ENCODE measurements around the gene CHD5. TPM values are rescaled to one million over a fixed set of nuclear protein-coding genes. Genes with fewer than 3 reads are reported as not detected.

Gene CHD5
- total RNA-seq, 1 experiment from 2014 or later, result 0.39 TPM

DNA sequence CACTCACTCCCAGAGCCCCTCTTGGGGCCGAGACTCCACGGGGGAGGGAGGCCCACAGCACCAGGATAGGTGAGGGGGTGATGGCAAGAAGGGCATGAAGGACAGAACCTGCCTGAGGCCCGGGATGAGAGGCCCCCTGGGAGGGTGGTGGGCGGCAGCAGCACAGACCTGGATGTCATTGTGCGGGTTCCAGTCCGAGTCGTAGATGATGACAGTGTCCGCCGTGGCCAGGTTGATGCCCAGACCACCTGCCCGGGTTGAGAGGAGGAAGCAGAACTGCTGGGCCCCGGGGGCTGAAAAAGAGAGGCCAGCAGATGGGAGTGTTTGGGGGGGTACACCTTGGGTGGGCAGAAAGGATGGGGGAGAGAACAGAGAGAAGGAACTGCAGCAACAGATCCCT lies 50.1 kb downstream of the CHD5 start:
- no peak for DNase-seq
- intact Hi-C loops (cut with micrococcal nuclease; ENCODE audit: unreplicated experiment), result no loop called here
- BruUV-seq (replicated peaks), result no TSS peak
- no peak overlapping the region for H3K27ac Mint-ChIP-seq (ENCODE audit: unreplicated experiment)
- H3K9me3 ChIP-seq, result no peaks in the 10 kb centered on the region
- H3K9me3 Mint-ChIP-seq (ENCODE audit: unreplicated experiment), result peaks cover 16% of the 10 kb centered on the region
- no peaks in the 10 kb centered on the region for H3K27me3 Mint-ChIP-seq (ENCODE audit: insufficient read depth, unreplicated experiment)
- H3K4me1 Mint-ChIP-seq (ENCODE audit: low read depth, unreplicated experiment), result no peaks in the 10 kb centered on the region
- H3K36me3 ChIP-seq (ENCODE audit: control insufficient read depth, insufficient read depth, low read length), result no peaks in the 10 kb centered on the region
- no peak overlapping the region for H3K4me3 Mint-ChIP-seq (ENCODE audit: unreplicated experiment)
- ChIA-PET POLR2A (no interaction called here), CTCF (no interaction called here)
- TF ChIP-seq CTCF (IDR thresholded peaks at IDR 0.05; ENCODE audit: insufficient read depth in 1 of 2, low read depth in 1 of 2, low read length in 1 of 2, severe bottlenecking in 1 of 2, unreplicated experiment in 1 of 2), result no peak
- no peak overlapping the region for H3K4me3 ChIP-seq (ENCODE audit: low read depth, low read length)
- no peaks in the 10 kb centered on the region for H3K36me3 Mint-ChIP-seq (ENCODE audit: insufficient read depth, unreplicated experiment)
- no peaks in the 10 kb centered on the region for H3K4me1 ChIP-seq
- H3K27me3 ChIP-seq (replicated peaks; ENCODE audit: control insufficient read depth, insufficient read depth, low read length), result no peaks in the 10 kb centered on the region

DNA sequence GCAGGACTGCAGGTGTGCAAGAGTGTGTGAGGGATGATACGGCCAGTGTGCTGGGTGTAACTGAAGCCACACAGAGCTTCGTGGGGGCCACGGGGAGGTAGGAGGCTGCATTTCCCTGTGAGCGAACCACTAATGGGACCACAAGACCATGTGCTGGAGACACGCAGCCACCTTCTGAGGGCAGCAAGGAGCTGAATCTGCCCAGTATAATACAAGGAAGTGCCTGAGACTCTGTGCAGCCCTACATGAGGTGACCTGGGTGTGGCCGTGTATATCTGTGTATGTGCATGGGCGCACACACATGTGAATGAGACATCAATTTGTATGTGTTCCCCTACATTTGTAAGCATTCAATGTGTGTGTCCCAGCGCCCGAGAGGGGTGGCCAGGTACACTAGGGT lies 50.8 kb downstream of the CHD5 start:
- H3K9me3 Mint-ChIP-seq (ENCODE audit: unreplicated experiment), result peaks cover 16% of the 10 kb centered on the region
- H3K27ac Mint-ChIP-seq (ENCODE audit: unreplicated experiment), result no peak overlapping the region
- no peaks in the 10 kb centered on the region for H3K4me1 Mint-ChIP-seq (ENCODE audit: low read depth, unreplicated experiment)
- no peak for TF ChIP-seq CTCF (IDR thresholded peaks at IDR 0.05; ENCODE audit: insufficient read depth in 1 of 2, low read depth in 1 of 2, low read length in 1 of 2, severe bottlenecking in 1 of 2, unreplicated experiment in 1 of 2)
- H3K27me3 ChIP-seq (replicated peaks; ENCODE audit: control insufficient read depth, insufficient read depth, low read length), result no peaks in the 10 kb centered on the region
- H3K36me3 ChIP-seq (ENCODE audit: control insufficient read depth, insufficient read depth, low read length), result no peaks in the 10 kb centered on the region
- H3K36me3 Mint-ChIP-seq (ENCODE audit: insufficient read depth, unreplicated experiment), result no peaks in the 10 kb centered on the region
- H3K27me3 Mint-ChIP-seq (ENCODE audit: insufficient read depth, unreplicated experiment), result no peaks in the 10 kb centered on the region
- ChIA-PET CTCF (no interaction called here), POLR2A (no interaction called here)
- DNase-seq, result no peak
- no peaks in the 10 kb centered on the region for H3K9me3 ChIP-seq
- no TSS peak for BruUV-seq (replicated peaks)
- no peaks in the 10 kb centered on the region for H3K4me1 ChIP-seq
- intact Hi-C loops (cut with micrococcal nuclease; ENCODE audit: unreplicated experiment), result no loop called here
- no peak overlapping the region for H3K4me3 Mint-ChIP-seq (ENCODE audit: unreplicated experiment)
- H3K4me3 ChIP-seq (ENCODE audit: low read depth, low read length), result no peak overlapping the region

- H3K4me3 Mint-ChIP-seq (ENCODE audit: unreplicated experiment), result no peak overlapping the region
- intact Hi-C loops (cut with micrococcal nuclease; ENCODE audit: unreplicated experiment), result no loop called here
- no peak for DNase-seq
- ChIA-PET POLR2A (no interaction called here), CTCF (interaction anchor here (0.6 kb wide), 1 partner anchor 64 kb away, joined by 6 read pairs; no protein-coding TSS in a partner anchor)
- no peak overlapping the region for H3K27ac Mint-ChIP-seq (ENCODE audit: unreplicated experiment)
- H3K4me3 ChIP-seq (ENCODE audit: low read depth, low read length), result no peak overlapping the region
- H3K4me1 ChIP-seq, result no peaks in the 10 kb centered on the region
- no TSS peak for BruUV-seq (replicated peaks)
- no peak for TF ChIP-seq CTCF (IDR thresholded peaks at IDR 0.05; ENCODE audit: insufficient read depth in 1 of 2, low read depth in 1 of 2, low read length in 1 of 2, severe bottlenecking in 1 of 2, unreplicated experiment in 1 of 2)
- no peaks in the 10 kb centered on the region for H3K36me3 Mint-ChIP-seq (ENCODE audit: insufficient read depth, unreplicated experiment)
- no peaks in the 10 kb centered on the region for H3K36me3 ChIP-seq (ENCODE audit: control insufficient read depth, insufficient read depth, low read length)
- no peaks in the 10 kb centered on the region for H3K27me3 Mint-ChIP-seq (ENCODE audit: insufficient read depth, unreplicated experiment)
- no peaks in the 10 kb centered on the region for H3K27me3 ChIP-seq (replicated peaks; ENCODE audit: control insufficient read depth, insufficient read depth, low read length)
- peaks cover 16% of the 10 kb centered on the region for H3K9me3 Mint-ChIP-seq (ENCODE audit: unreplicated experiment)
- no peaks in the 10 kb centered on the region for H3K4me1 Mint-ChIP-seq (ENCODE audit: low read depth, unreplicated experiment)
- no peaks in the 10 kb centered on the region for H3K9me3 ChIP-seq
These were observed 51.6 kb downstream of the CHD5 start for GRCh38 chr1:6128276-6129081.
